H1 (cell line): ENCODE measurements around the gene KLHL10. TPM values are rescaled to one million over a fixed set of nuclear protein-coding genes. Genes with fewer than 3 reads are reported as not detected.
"Not testable (repeated sequence)": the region's sequence is repeated elsewhere in the genome, so short reads cannot be mapped to it uniquely, and the experiment has no call there.

Experiments
- CTCF ChIA-PET: fragments of 300-600 bp; sonication (Branson Sonifier 250); formaldehyde crosslinking; loops from one replicate; lab custom pipeline; 2021; ENCODE audit not compliant: partially characterized antibody; lab: Charles Lee
- POLR2A ChIA-PET: fragments of 300-600 bp; sonication (Branson Sonifier 250); formaldehyde crosslinking; loops from one replicate; lab custom pipeline; 2021; ENCODE audit warnings: inconsistent platforms; ENCODE audit not compliant: partially characterized antibody; lab: Charles Lee
- DNase-seq, 2 experiments: peaks; one replicate each; pipeline versions ENCODE4 v3.0.0 to v3.0.0-alpha.2; 2010 to 2022; ENCODE audit warnings: low spot score in 2 of 2, low read depth in 1 of 2, mixed read lengths in 1 of 2
- FAIRE-seq: peaks from 2 replicates; lab custom pipeline; 2011; peaks lifted over from hg19 to GRCh38; lab: Jason Lieb, UNC
- H2AFZ ChIP-seq: 2 replicates; pipeline ENCODE4 v1.8.1; 2012; ENCODE audit warnings: low read length, inconsistent platforms
- H2AK5ac ChIP-seq: 2 replicates; pipeline ENCODE4 v1.6.1; 2013; ENCODE audit warnings: low read depth, low read length
- H2BK120ac ChIP-seq: replicated peaks from 2 replicates; pipeline ENCODE3; 2013; ENCODE audit warnings: low read depth, low read length, inconsistent platforms
- H2BK12ac ChIP-seq: 2 replicates; pipeline ENCODE4 v1.6.1; 2013; ENCODE audit warnings: low read depth, low read length
- H2BK15ac ChIP-seq: 2 replicates; pipeline ENCODE4 v1.6.1; 2013; ENCODE audit warnings: low read length
- H2BK20ac ChIP-seq: 2 replicates; pipeline ENCODE4 v1.6.1; 2013; ENCODE audit warnings: low read length
- H2BK5ac ChIP-seq: 2 replicates; pipeline ENCODE4 v1.6.1; 2013; ENCODE audit warnings: low read depth, low read length
- H3K14ac ChIP-seq: 2 replicates; pipeline ENCODE4 v1.6.1; 2013; ENCODE audit warnings: inconsistent platforms; ENCODE audit not compliant: insufficient read length
- H3K18ac ChIP-seq: 2 replicates; pipeline ENCODE4 v1.6.1; 2013; ENCODE audit warnings: low read length; ENCODE audit errors: extremely low read depth
- H3K23ac ChIP-seq: 2 replicates; pipeline ENCODE4 v1.6.1; 2013; ENCODE audit warnings: inconsistent platforms; ENCODE audit not compliant: insufficient read length
- H3K23me2 ChIP-seq: 2 replicates; pipeline ENCODE4 v1.6.1; 2013; ENCODE audit warnings: low read depth, low read length
- H3K27ac ChIP-seq: 2 replicates; pipeline ENCODE4 v1.6.1; 2011; ENCODE audit warnings: low read depth, low read length, inconsistent platforms
- H3K27me3 ChIP-seq, 4 experiments: replicated peaks in 1 of 4; 1 replicate in 1 of 4; 2 replicates in 3 of 4; pipeline versions ENCODE4 v1.6.1 to v1.8.1; 2011 to 2013; ENCODE audit warnings: low read length in 3 of 4, mild to moderate bottlenecking in 3 of 4, inconsistent platforms in 2 of 4, mixed read lengths in 2 of 4, moderate library complexity in 1 of 4; ENCODE audit not compliant: control insufficient read depth in 3 of 4, insufficient read depth in 3 of 4; ENCODE audit errors: extremely low read depth in 1 of 4
- H3K36me3 ChIP-seq, 4 experiments: 2 replicates each; pipeline versions ENCODE4 v1.6.1 to v1.8.1; 2011 to 2013; ENCODE audit warnings: mild to moderate bottlenecking in 4 of 4, low read length in 3 of 4, moderate library complexity in 2 of 4, control low read depth in 1 of 4, inconsistent platforms in 1 of 4; ENCODE audit not compliant: insufficient read depth in 4 of 4, control insufficient read depth in 2 of 4
- H3K4ac ChIP-seq: replicated peaks from 2 replicates; pipeline ENCODE3; 2013; ENCODE audit warnings: low read length, low read depth, mixed read lengths, inconsistent platforms; ENCODE audit not compliant: insufficient read length
- H3K4me1 ChIP-seq, 4 experiments: replicated peaks in 1 of 4; 1 replicate in 1 of 4; 2 replicates in 3 of 4; pipeline versions ENCODE4 v1.6.1 to v1.8.1; 2011 to 2013; ENCODE audit warnings: low read length in 3 of 4, inconsistent platforms in 2 of 4, mixed read lengths in 1 of 4; ENCODE audit not compliant: insufficient read depth in 4 of 4, control insufficient read depth in 3 of 4
- H3K4me2 ChIP-seq, 2 experiments: 2 replicates each; pipeline versions ENCODE4 v1.6.1 to v1.8.1; 2011 to 2013; ENCODE audit warnings: low read depth in 2 of 2, low read length in 2 of 2, control low read depth in 1 of 2, inconsistent platforms in 1 of 2, mild to moderate bottlenecking in 1 of 2; ENCODE audit not compliant: insufficient read depth in 1 of 2
- H3K4me3 ChIP-seq, 4 experiments: fragments of 200-600, 300-600 bp in 1 of 4; sonication (generic), shearing (Covaris generic), sonication (Bioruptor Twin) in 1 of 4; 2 replicates each; pipeline versions ENCODE4 v1.5.1 to v1.8.1; 2011 to 2016; ENCODE audit warnings: low read length in 4 of 4, low read depth in 3 of 4, control low read depth in 2 of 4, inconsistent platforms in 2 of 4, mild to moderate bottlenecking in 2 of 4, mixed read lengths in 1 of 4, moderate library complexity in 1 of 4; ENCODE audit not compliant: insufficient read depth in 2 of 4; ENCODE audit errors: extremely low read depth in 1 of 4
- H3K56ac ChIP-seq: replicated peaks from 2 replicates; pipeline ENCODE3; 2013; ENCODE audit warnings: low read depth, mild to moderate bottlenecking, mixed read lengths, low read length, inconsistent platforms; ENCODE audit not compliant: insufficient read length
- H3K79me1 ChIP-seq: 2 replicates; pipeline ENCODE4 v1.6.1; 2013; ENCODE audit warnings: low read depth, low read length, control low read depth
- H3K79me2 ChIP-seq, 2 experiments: 2 replicates each; pipeline versions ENCODE4 v1.6.1 to v1.8.1; 2012 to 2013; ENCODE audit warnings: low read length in 2 of 2, mild to moderate bottlenecking in 2 of 2, inconsistent platforms in 1 of 2; ENCODE audit not compliant: insufficient read depth in 2 of 2, control insufficient read depth in 1 of 2
- H3K9ac ChIP-seq, 4 experiments: replicated peaks in 1 of 4; 1 replicate in 1 of 4; 2 replicates in 3 of 4; pipeline versions ENCODE4 v1.6.1 to v1.8.1; 2011 to 2013; ENCODE audit warnings: low read depth in 3 of 4, low read length in 3 of 4, control low read depth in 2 of 4, mild to moderate bottlenecking in 2 of 4, moderate library complexity in 2 of 4, inconsistent platforms in 1 of 4; ENCODE audit errors: extremely low read depth in 1 of 4
- H3K9me3 ChIP-seq, 2 experiments: 2 replicates each; pipeline versions ENCODE4 v1.6.1 to v1.8.1; 2012 to 2013; ENCODE audit warnings: mild to moderate bottlenecking in 2 of 2, moderate library complexity in 2 of 2, control low read depth in 1 of 2, inconsistent platforms in 1 of 2, low read depth in 1 of 2, low read length in 1 of 2, mixed read lengths in 1 of 2; ENCODE audit not compliant: insufficient read depth in 2 of 2
- H4K20me1 ChIP-seq, 2 experiments: replicated peaks in 1 of 2; 2 replicates each; pipeline versions ENCODE3 to v1.8.1; 2011 to 2013; ENCODE audit warnings: inconsistent platforms in 2 of 2, low read length in 2 of 2, mild to moderate bottlenecking in 1 of 2; ENCODE audit not compliant: insufficient read depth in 2 of 2, control insufficient read depth in 1 of 2
- H4K5ac ChIP-seq: 2 replicates; pipeline ENCODE4 v1.6.1; 2013; ENCODE audit warnings: low read length, low read depth, mixed read lengths, inconsistent platforms; ENCODE audit not compliant: insufficient read length
- H4K8ac ChIP-seq: 2 replicates; pipeline ENCODE4 v1.8.0; 2013; ENCODE audit warnings: mild to moderate bottlenecking, moderate library complexity, low read length, inconsistent platforms; ENCODE audit not compliant: insufficient read depth; ENCODE audit errors: extremely low read depth
- H4K91ac ChIP-seq: replicated peaks from 2 replicates; pipeline ENCODE3; 2013; ENCODE audit warnings: low read length, mixed read lengths, inconsistent platforms; ENCODE audit not compliant: insufficient read length
- ASH2L ChIP-seq: fragments of 200-600, 300-600 bp; sonication (generic); IDR thresholded peaks from one replicate; pipeline ENCODE4 v1.7.1; 2017; ENCODE audit warnings: low read length
- SIN3A ChIP-seq, 2 experiments: IDR thresholded peaks in 1 of 2; conservative IDR thresholded peaks in 1 of 2; 2 replicates each; pipeline ENCODE4 v1.6.1; 2011 to 2012; ENCODE audit warnings: low read length in 2 of 2, improper control_type of control experiment in 1 of 2, low read depth in 1 of 2, mild to moderate bottlenecking in 1 of 2
- WGBS, 2 experiments: shearing (Covaris generic) in 1 of 2; methylation state at CpG; one replicate each; pipeline versions ENCODE4 v1.1.6 to v1.1.7; 2013 to 2015; ENCODE audit warnings: low lambda C conversion rate in 2 of 2, mixed read lengths in 2 of 2, inconsistent platforms in 1 of 2, low coverage in 1 of 2, missing lambda C conversion rate in 1 of 2; ENCODE audit not compliant: insufficient replicate concordance in 2 of 2, insufficient coverage in 1 of 2, insufficient read length in 1 of 2; ENCODE audit errors: extremely low coverage in 1 of 2, missing lambda C conversion rate in 1 of 2; 5-methylcytosine and 5-hydroxymethylcytosine counted together
- polyA plus RNA-seq, 7 experiments: library from polyadenylated mRNA; depleted of rRNA in 3 of 7; stranded (reverse) in 5 of 7; unstranded in 2 of 7; fragments of >200 nt in 5 of 7; fragments of 200-250 nt in 2 of 7; gene quantifications; 1 replicate in 5 of 7; 2 replicates in 1 of 7; 4 replicates in 1 of 7; pipeline versions ENCODE4 v1.2.1 to v1.2.3, GENCODE V29; 2011 to 2013; ENCODE audit warnings: missing spikeins in 2 of 7, mixed read lengths in 2 of 7
- total RNA-seq: library from RNA; stranded (reverse); fragmentation: NEBNext Ultra II Directional; extraction: Animal tissue kit (Norgen Biotek cat#: 25700); gene quantifications from 2 replicates; pipeline ENCODE4 v1.2.1, GENCODE V29; 2021

The KLHL10 gene
- total and polyA plus RNA-seq, 2 of the 8 experiments (the other 6 are each of a cell fraction or from before 2014, with no cell fraction given) = 0.19 to 0.26 TPM

DNA sequence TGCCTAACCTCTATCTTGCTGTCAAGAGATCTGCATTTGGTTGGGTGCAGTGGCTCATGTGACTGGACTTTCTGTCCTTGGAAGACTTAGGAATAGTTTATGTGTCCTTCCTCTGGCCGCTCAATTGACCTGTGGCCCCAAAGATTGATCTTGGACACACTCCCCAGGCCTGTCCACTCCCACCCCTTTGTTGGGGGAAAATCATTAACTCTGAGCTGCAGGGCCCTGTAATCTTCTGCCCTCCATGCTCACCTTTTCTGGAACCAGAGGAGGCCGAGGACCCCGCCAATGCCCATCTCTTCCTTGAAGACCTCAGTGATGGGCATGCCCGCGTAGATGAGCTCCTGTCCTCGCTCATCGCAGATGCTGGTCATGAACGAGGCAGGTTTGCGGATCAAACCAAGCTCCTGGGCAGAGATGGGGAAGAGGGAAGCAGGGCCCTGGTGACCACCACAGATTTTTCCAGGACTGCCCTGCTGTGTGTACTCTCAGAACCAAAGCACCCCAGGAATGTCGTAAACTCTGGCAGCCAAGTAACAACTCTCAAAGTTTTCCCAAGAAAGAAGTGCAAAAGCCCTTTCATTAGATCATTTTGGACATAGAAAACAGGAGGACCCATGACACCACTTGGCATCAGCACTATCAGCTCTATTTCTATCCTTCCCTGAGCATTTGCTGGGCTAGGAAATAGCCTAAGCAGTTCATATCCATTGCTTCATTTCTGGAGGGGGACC lies 36.1 kb downstream of the KLHL10 start (continued):
- TF ChIP-seq SIN3A (conservative IDR thresholded peaks at IDR 0.05 in 1 of 2, IDR thresholded peaks at IDR 0.05 in 1 of 2; ENCODE audit: low read depth in 1 of 2, low read length in 2 of 2) (no peak), ASH2L (no peak)
- TF ChIP-seq, all 59 proteins: peak for 0

DNA sequence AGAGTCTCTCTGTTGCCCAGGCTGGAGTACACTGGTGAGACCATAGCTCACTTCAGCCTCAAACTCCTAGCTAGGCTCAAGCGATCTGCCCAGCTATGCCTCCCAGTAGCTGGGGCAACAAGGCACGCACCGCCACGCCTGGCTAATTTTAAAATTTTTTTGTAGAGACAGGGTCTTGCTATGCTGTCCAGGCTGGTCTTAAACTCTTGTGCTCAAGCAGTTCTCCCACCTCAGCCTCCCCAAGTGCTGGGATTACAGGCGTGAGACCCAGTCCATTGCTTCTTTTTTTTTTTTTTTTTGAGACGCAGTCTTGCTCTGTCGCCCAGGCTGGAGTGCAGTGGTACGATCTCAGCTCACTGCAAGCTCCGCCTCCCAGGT lies 36.7 kb downstream of the KLHL10 start:
- ChIA-PET CTCF (interaction anchor here (0.7 to 1.8 kb wide), 5 partner anchors 15 to 455 kb away, joined by 3 to 4 read pairs (median 3); no protein-coding TSS in a partner anchor), POLR2A (interaction anchor here (0.6 to 3.2 kb wide), 7 partner anchors 9 to 1852 kb away, joined by 3 to 12 read pairs (median 3); partner anchors contain the start of gene KLHL11)
- FAIRE-seq, H2BK15ac ChIP-seq, H2BK12ac ChIP-seq, H3K18ac ChIP-seq, H3K79me2 ChIP-seq, H3K9me3 ChIP-seq, H4K91ac ChIP-seq, H3K27ac ChIP-seq, H3K4ac ChIP-seq, H3K4me2 ChIP-seq, H3K27me3 ChIP-seq, H3K23ac ChIP-seq, H2AFZ ChIP-seq, H3K23me2 ChIP-seq, H3K14ac ChIP-seq, H2BK5ac ChIP-seq, H2AK5ac ChIP-seq, H4K8ac ChIP-seq, H3K4me3 ChIP-seq, H3K56ac ChIP-seq, H4K20me1 ChIP-seq, H3K79me1 ChIP-seq, H2BK120ac ChIP-seq, H2BK20ac ChIP-seq, DNase-seq, H3K4me1 ChIP-seq, H3K9ac ChIP-seq, H4K5ac ChIP-seq: not testable (repeated sequence)
- 100% methylated on average over 4 of the region's 9 CpGs; no CpG with 5 or more reads in 1 of the 2 experiments for WGBS, 2 experiments
- H3K36me3 ChIP-seq = peaks cover 47 to 87% (median 72%) of the 10 kb centered on the region in 4 experiments
